VCaP (cell line): ENCODE results near the gene WDR91.

Source experiments
- H3K27ac ChIP-seq: fragments of 450-650 bp; 2 replicates; pipeline ENCODE4 v1.5.1; 2017
- TF ChIP-seq, protein P1 (sequence below): fragments of 450-650 bp; conservative IDR thresholded peaks from 2 replicates; pipeline ENCODE4 v1.5.1; 2017; ENCODE audit warnings: mild to moderate bottlenecking, moderate library complexity

The WDR91 gene

GRCh38 chr7:135213831-135214230 is 2.5 kb upstream of the WDR91 start:
- TF ChIP-seq, protein P1, sequence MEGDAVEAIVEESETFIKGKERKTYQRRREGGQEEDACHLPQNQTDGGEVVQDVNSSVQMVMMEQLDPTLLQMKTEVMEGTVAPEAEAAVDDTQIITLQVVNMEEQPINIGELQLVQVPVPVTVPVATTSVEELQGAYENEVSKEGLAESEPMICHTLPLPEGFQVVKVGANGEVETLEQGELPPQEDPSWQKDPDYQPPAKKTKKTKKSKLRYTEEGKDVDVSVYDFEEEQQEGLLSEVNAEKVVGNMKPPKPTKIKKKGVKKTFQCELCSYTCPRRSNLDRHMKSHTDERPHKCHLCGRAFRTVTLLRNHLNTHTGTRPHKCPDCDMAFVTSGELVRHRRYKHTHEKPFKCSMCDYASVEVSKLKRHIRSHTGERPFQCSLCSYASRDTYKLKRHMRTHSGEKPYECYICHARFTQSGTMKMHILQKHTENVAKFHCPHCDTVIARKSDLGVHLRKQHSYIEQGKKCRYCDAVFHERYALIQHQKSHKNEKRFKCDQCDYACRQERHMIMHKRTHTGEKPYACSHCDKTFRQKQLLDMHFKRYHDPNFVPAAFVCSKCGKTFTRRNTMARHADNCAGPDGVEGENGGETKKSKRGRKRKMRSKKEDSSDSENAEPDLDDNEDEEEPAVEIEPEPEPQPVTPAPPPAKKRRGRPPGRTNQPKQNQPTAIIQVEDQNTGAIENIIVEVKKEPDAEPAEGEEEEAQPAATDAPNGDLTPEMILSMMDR = no peak

GRCh38 chr7:135211946-135212685 is 790 bp upstream of the WDR91 start:
- peak overlapping the region; percentile 73 for H3K27ac ChIP-seq

More at GRCh38 chr7:135213831-135214230, 2.5 kb upstream of the WDR91 start:
- no peak overlapping the region for H3K27ac ChIP-seq

- TF ChIP-seq, protein P1 = no peak
- H3K27ac ChIP-seq = peak overlapping the region; percentile 73
Measured at GRCh38 chr7:135210888-135211178, 493 bp downstream of the WDR91 start.

DNA sequence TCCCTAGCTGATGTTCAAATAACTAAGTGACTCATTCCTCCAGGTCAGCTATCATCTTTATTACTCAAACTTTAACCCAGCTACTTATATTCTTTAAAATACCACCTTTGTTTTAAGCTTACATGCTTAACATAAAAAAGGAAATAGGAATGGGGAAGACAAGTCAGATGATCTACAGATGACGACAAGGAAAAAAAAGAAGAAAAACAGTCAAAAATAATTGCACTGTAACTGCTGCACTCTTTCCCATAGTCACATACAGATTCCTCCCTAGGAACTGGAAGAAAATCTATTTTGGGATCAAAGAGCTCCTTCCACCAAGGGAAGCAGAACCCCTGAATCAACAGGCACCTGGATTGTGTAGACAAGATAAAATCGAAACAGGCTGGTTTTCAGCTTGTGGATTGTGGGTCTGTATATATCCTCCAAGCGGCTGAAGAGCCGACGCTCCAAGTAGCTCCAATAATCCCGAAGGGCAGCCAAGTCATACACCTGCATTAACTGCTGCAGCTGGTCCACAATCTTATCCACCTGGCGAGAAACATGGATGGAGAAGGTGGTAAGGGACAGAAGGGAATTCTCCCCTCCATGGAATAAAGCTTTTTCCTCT is 2.0 kb downstream of the WDR91 start:
- TF ChIP-seq, protein P1 = no peak
- H3K27ac ChIP-seq = no peak overlapping the region

DNA sequence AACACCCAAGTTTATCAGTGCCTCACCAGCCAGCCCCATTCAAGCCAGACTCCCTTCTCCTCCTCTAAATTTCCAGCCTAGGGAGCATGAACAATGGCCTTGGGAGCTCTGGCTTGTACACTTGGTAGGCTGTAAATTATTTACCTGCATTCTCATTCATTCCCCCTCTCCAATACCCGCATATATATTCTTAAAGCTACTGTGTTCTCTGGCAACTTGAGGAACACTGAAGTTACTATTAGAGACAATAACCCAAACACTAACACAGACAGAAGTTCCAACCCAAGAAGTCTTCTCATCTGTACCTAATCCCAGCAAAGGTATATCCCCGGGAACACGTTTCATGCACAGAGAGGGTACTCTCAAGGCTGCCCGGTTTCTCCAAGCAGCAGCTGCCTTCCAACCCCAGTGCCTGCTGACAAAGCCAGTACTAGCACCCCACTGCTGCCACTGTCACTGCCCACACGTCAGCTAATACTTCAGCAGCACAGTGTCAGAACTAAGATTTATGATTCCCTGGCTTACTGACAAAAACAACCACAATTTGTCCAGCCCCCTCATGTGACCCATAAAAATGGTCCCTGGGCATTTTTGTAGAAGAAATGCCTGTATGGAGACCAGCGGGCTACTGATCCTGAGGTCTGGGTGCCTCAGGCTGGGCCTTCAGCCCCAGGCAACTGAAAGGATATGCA is 3.1 kb downstream of the WDR91 start:
- TF ChIP-seq, protein P1 = no peak
- H3K27ac ChIP-seq = no peak overlapping the region

DNA sequence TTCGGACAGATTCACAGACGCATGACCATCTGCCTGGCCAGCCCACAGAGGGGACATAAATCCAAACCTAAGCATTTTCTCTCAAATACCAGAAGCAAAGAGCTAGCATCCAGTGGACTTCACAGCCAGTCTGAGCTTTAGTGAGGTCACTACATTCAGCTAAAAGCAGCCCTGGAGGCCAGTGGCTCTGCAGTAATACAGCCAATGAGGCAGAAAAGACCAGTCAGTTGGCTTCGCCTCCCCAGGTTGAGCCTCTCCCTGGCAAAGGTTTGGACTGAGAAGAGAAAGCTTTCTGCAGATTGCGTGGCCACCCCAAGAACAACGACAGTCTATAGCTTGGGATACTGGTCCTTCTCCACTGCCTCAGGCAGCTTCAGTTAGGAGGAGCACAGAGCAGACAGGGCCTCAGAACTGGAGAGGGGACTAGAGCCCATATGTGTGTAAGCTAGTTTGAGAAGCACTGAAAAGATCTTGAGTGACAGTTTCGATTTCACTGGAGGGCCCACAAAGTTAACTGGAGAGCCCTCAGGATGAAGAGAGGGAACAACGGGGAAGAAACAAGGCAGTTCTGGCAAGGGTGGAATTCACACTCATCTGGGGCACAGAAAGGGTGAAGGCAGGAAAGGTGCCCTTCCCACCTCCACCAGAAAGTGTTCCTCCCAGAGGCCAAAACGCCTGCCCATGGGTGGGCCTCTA is 3.8 kb downstream of the WDR91 start:
- H3K27ac ChIP-seq = no peak overlapping the region

DNA sequence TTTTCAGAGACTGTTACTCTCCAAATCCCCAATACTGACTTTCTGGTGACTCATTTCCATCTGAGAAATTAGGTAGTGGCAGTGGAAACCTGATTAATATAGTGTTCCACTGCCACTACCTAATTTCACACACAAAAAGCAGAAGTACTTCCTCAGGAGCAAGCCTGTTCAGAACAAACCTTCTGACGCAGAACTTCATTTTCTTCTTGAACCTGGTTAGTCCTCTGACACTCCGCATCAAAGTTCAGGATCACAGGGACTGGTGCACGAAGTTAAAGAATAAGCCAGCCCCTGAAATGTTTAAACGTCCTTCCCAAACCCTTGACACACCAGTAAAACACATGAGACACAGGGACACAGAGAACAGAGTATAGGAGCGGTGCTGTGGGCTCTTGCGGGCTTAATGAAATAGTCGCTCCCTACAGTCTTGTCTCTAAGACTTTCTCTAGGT is 4.4 kb downstream of the WDR91 start:
- TF ChIP-seq, protein P1 = no peak
- no peak overlapping the region for H3K27ac ChIP-seq

More for the DNA sequence above, 3.8 kb downstream of the WDR91 start:
- TF ChIP-seq, protein P1 = no peak
